ENCODE measurements around the gene GJA5. TPM values are rescaled to one million over a fixed set of nuclear protein-coding genes. Genes with fewer than 3 reads are reported as not detected.

Gene GJA5
- total and polyA plus RNA-seq, 7 donors = 1.2 to 10.8 (median 3.1) TPM; not detected in 1

DNA sequence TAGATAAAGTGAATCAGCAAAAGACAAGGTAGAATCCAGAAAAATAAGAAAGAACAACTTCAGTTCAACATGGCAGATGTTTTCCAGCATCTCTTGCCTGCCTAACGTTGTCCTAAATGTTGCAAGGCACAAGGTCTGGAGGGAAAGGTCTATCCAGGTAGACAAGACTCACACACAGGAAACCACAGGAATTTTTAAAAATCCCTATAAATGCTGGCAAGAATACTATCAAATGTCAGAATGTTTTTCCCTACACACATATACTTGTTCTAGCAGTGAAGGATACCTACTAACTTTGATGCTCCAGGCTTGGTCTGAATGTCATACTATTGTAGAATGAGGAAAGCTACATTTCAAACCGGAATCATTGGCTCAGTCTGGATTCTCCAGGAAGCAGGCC lies 10.6 kb downstream of the GJA5 start:
- no peaks in the 10 kb centered on the region for H3K4me1 ChIP-seq
- H3K4me3 ChIP-seq = no peak overlapping the region
- no peaks in the 10 kb centered on the region for H3K27me3 ChIP-seq
- TF ChIP-seq POLR2A (IDR thresholded peaks at IDR 0.05) (no peak), EP300 (IDR thresholded peaks at IDR 0.05) (no peak), POLR2AphosphoS5 (IDR thresholded peaks at IDR 0.05) (no peak)
- TF ChIP-seq, protein P1, sequence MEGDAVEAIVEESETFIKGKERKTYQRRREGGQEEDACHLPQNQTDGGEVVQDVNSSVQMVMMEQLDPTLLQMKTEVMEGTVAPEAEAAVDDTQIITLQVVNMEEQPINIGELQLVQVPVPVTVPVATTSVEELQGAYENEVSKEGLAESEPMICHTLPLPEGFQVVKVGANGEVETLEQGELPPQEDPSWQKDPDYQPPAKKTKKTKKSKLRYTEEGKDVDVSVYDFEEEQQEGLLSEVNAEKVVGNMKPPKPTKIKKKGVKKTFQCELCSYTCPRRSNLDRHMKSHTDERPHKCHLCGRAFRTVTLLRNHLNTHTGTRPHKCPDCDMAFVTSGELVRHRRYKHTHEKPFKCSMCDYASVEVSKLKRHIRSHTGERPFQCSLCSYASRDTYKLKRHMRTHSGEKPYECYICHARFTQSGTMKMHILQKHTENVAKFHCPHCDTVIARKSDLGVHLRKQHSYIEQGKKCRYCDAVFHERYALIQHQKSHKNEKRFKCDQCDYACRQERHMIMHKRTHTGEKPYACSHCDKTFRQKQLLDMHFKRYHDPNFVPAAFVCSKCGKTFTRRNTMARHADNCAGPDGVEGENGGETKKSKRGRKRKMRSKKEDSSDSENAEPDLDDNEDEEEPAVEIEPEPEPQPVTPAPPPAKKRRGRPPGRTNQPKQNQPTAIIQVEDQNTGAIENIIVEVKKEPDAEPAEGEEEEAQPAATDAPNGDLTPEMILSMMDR (IDR thresholded peaks at IDR 0.05) = no peak
- intact Hi-C loops (cut with DNase I) = no loop called here
- no peaks in the 10 kb centered on the region for H3K36me3 ChIP-seq
- H3K27ac ChIP-seq = no peak overlapping the region
- no peak for DNase-seq
- H3K9me3 ChIP-seq = no peaks in the 10 kb centered on the region
- WGBS, 2 donors = 85 to 90% methylated on average over 2 of the region's 2 CpGs

DNA sequence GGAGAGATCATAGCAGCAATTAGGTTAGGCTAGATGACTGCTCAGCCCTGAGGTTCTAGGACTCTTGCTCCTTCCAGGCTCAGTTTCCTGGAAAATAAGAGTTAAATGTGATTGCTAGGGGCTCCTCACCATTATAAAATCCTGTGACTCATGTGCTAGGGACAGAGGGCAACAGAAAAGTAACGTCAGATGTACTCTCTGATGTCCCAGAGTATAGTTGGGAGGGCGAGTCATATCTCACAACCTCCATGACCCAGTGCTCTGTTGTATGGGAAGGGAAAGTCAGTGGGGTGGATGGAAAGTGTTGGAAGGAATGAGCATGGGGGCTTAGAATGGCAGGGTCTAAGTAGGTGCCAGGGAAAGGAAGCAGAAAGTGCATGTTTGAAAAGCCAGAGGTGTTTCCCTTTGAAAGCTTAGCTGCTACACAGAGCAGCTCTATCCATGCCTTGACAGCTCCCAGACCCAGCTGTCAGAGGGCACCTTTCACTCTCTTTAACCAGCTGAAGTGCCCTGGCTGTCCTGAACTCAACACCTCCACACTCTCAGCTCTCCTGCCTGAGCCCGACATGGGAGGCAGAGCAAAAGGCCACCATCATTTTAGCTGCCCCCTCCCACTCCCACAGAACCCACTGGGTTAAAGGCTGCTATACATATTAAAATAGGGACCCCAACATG lies 11.6 kb downstream of the GJA5 start:
- TF ChIP-seq POLR2AphosphoS5 (IDR thresholded peaks at IDR 0.05) = no peak
- TF ChIP-seq POLR2A (IDR thresholded peaks at IDR 0.05) = no peak
- TF ChIP-seq, protein P1 (IDR thresholded peaks at IDR 0.05) = no peak
- TF ChIP-seq EP300 (IDR thresholded peaks at IDR 0.05) = no peak
- DNase-seq = no peak
- WGBS, 2 donors = 47 to 73% methylated on average over 3 of the region's 3 CpGs
- Histone ChIP-seq H3K27ac (no peak overlapping the region), H3K36me3 (no peaks in the 10 kb centered on the region), H3K27me3 (no peaks in the 10 kb centered on the region), H3K4me3 (no peak overlapping the region), H3K9me3 (no peaks in the 10 kb centered on the region), H3K4me1 (no peaks in the 10 kb centered on the region)
- intact Hi-C loops (cut with DNase I) = no loop called here

DNA sequence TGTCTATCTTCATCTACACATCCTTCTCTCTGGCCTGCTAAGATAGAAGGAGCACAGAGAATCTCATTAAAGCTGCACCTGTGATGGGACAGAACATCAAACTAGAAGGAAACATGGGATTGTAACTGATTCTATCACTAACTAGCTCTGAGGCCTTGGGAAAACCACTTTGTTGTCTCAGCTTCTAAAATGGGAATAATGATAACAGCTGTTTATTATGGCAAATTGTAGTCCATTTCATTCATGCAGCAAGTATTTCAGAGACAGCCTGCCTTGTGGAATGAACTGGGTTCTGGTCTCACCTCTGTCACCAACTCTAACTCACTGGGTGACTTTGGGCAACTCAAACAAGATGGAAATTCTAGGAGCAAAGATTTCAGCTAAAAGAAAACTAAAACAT lies 12.4 kb downstream of the GJA5 start:
- H3K27me3 ChIP-seq = no peaks in the 10 kb centered on the region
- no peaks in the 10 kb centered on the region for H3K36me3 ChIP-seq
- no peak overlapping the region for H3K4me3 ChIP-seq
- no peak for DNase-seq
- H3K27ac ChIP-seq = no peak overlapping the region
- no peaks in the 10 kb centered on the region for H3K4me1 ChIP-seq
- TF ChIP-seq EP300 (IDR thresholded peaks at IDR 0.05) = no peak
- TF ChIP-seq, protein P1 (IDR thresholded peaks at IDR 0.05) = no peak
- TF ChIP-seq POLR2A (IDR thresholded peaks at IDR 0.05) = no peak
- no peak for TF ChIP-seq POLR2AphosphoS5 (IDR thresholded peaks at IDR 0.05)
- H3K9me3 ChIP-seq = no peaks in the 10 kb centered on the region
- intact Hi-C loops (cut with DNase I) = no loop called here

DNA sequence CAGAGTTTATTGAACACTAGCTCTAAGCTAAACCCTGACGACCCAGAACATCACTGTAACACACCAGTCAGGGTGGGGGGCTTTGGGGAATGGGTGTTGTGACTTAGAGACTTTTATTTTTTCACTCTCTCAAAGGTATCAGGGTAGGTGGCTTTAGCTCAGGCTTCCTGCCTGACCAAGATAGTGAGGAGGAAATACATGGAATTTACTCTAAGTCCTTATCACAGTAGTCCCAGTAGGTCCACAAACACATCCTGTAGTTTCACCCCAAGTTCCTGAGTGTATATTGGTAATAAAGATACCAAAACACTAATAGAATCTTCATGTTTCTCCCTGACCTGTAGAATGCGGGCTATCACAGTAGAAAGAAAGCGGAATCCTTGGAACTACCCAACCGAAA lies 15.1 kb downstream of the GJA5 start:
- no peaks in the 10 kb centered on the region for H3K36me3 ChIP-seq
- DNase-seq = no peak
- WGBS, 2 donors = 78 to 86% methylated on average over 4 of the region's 4 CpGs
- no peak overlapping the region for H3K27ac ChIP-seq
- TF ChIP-seq POLR2A (IDR thresholded peaks at IDR 0.05) (no peak), POLR2AphosphoS5 (IDR thresholded peaks at IDR 0.05) (no peak), EP300 (IDR thresholded peaks at IDR 0.05) (no peak)
- TF ChIP-seq, protein P1 (IDR thresholded peaks at IDR 0.05) = no peak
- H3K27me3 ChIP-seq = no peaks in the 10 kb centered on the region
- H3K4me1 ChIP-seq = no peaks in the 10 kb centered on the region
- H3K4me3 ChIP-seq = no peak overlapping the region
- H3K9me3 ChIP-seq = no peaks in the 10 kb centered on the region
- intact Hi-C loops (cut with DNase I) = no loop called here

- no peak overlapping the region for H3K4me3 ChIP-seq
- WGBS, 2 donors = 85% methylated on average over 1 of the region's 1 CpG
- intact Hi-C loops (cut with DNase I) = no loop called here
These were observed 19.3 kb downstream of the GJA5 start for GRCh38 chr1:147741065-147741464.

More at GRCh38 chr1:147741065-147741464, 19.3 kb downstream of the GJA5 start:
- TF ChIP-seq POLR2A (IDR thresholded peaks at IDR 0.05) (no peak), EP300 (IDR thresholded peaks at IDR 0.05) (no peak), POLR2AphosphoS5 (IDR thresholded peaks at IDR 0.05) (no peak)
- TF ChIP-seq, protein P1 (IDR thresholded peaks at IDR 0.05) = no peak
- no peaks in the 10 kb centered on the region for H3K9me3 ChIP-seq
- H3K36me3 ChIP-seq = no peaks in the 10 kb centered on the region
- no peaks in the 10 kb centered on the region for H3K27me3 ChIP-seq
- no peaks in the 10 kb centered on the region for H3K4me1 ChIP-seq
- H3K27ac ChIP-seq = no peak overlapping the region
- DNase-seq = no peak
